OCI-LY1 (cell line): Measurements from ENCODE around the gene C9.

Experiments used
- CTCF ChIP-seq: fragments of 200-600 bp; sonication (generic), shearing (Covaris generic); IDR thresholded peaks from 2 replicates; pipeline ENCODE4 v1.5.1; 2017; ENCODE audit warnings: mild to moderate bottlenecking, antibody characterized with exemption, low read length, moderate library complexity, mixed read lengths
- EZH2 ChIP-seq: fragments of 200-600 bp; sonication (generic), shearing (Covaris generic); IDR thresholded peaks from 2 replicates; pipeline ENCODE4 v1.8.0; 2017; ENCODE audit warnings: borderline replicate concordance, mixed run types, mild to moderate bottlenecking, antibody characterized with exemption, low read length, moderate library complexity, mixed read lengths

GRCh38 chr5:39411985-39412384, 47.7 kb upstream of the C9 start:
- TF ChIP-seq CTCF (no peak), EZH2 (no peak)
